ENCODE measurements around the gene ASTN2. TPM values are rescaled to one million over a fixed set of nuclear protein-coding genes. Genes with fewer than 3 reads are reported as not detected.

Gene ASTN2
- polyA plus RNA-seq, 1 donor from 2014 or later: 6.8 TPM

GRCh38 chr9:117239428-117239827 lies 175.4 kb downstream of the ASTN2 start:
- H3K4me3 ChIP-seq (ENCODE audit: low read length): no peak overlapping the region
- H3K4me2 ChIP-seq (ENCODE audit: low read length): no peak overlapping the region
- H3F3A ChIP-seq (ENCODE audit: insufficient read depth, low read length, poor library complexity, severe bottlenecking): no peaks in the 10 kb centered on the region
- H3K36me3 ChIP-seq (ENCODE audit: insufficient read depth, low read length): no peaks in the 10 kb centered on the region
- H3K27ac ChIP-seq (ENCODE audit: low read length): no peak overlapping the region
- no peaks in the 10 kb centered on the region for H3K9me2 ChIP-seq (ENCODE audit: insufficient read depth, low read length)
- H3K9me3 ChIP-seq (ENCODE audit: low read length): no peaks in the 10 kb centered on the region
- no peaks in the 10 kb centered on the region for H3K79me2 ChIP-seq (replicated peaks; ENCODE audit: insufficient read depth, low read length)
- H3K9ac ChIP-seq (ENCODE audit: low read length): no peak overlapping the region
- H4K20me1 ChIP-seq (ENCODE audit: insufficient read depth): no peaks in the 10 kb centered on the region
- no peaks in the 10 kb centered on the region for H3K27me3 ChIP-seq (ENCODE audit: insufficient read depth, low read depth, low read length)
- no peak overlapping the region for H2AFZ ChIP-seq (ENCODE audit: low read depth, low read length)
- no peak for TF ChIP-seq CTCF (IDR thresholded peaks at IDR 0.05; ENCODE audit: poor library complexity, severe bottlenecking)
- TF ChIP-seq POLR2AphosphoS5 (IDR thresholded peaks at IDR 0.05): no peak
- TF ChIP-seq SMC3 (conservative IDR thresholded peaks at IDR 0.05; ENCODE audit: poor library complexity): no peak
- TF ChIP-seq MXI1 (conservative IDR thresholded peaks at IDR 0.05; ENCODE audit: poor library complexity, severe bottlenecking): no peak
- TF ChIP-seq EZH2 (IDR thresholded peaks at IDR 0.05; ENCODE audit: borderline replicate concordance, insufficient read depth, low read length, poor library complexity, severe bottlenecking): no peak

- H3K9me3 ChIP-seq (ENCODE audit: low read length): no peaks in the 10 kb centered on the region
- no peaks in the 10 kb centered on the region for H3K27me3 ChIP-seq (ENCODE audit: insufficient read depth, low read depth, low read length)
- H3K27ac ChIP-seq (ENCODE audit: low read length): no peak overlapping the region
- no peak overlapping the region for H3K9ac ChIP-seq (ENCODE audit: low read length)
- H3K79me2 ChIP-seq (replicated peaks; ENCODE audit: insufficient read depth, low read length): no peaks in the 10 kb centered on the region
- H3K36me3 ChIP-seq (ENCODE audit: insufficient read depth, low read length): no peaks in the 10 kb centered on the region
- H3F3A ChIP-seq (ENCODE audit: insufficient read depth, low read length, poor library complexity, severe bottlenecking): no peaks in the 10 kb centered on the region
- H2AFZ ChIP-seq (ENCODE audit: low read depth, low read length): no peak overlapping the region
- no peaks in the 10 kb centered on the region for H4K20me1 ChIP-seq (ENCODE audit: insufficient read depth)
- no peak overlapping the region for H3K4me2 ChIP-seq (ENCODE audit: low read length)
- H3K9me2 ChIP-seq (ENCODE audit: insufficient read depth, low read length): no peaks in the 10 kb centered on the region
- no peak for TF ChIP-seq CTCF (IDR thresholded peaks at IDR 0.05; ENCODE audit: poor library complexity, severe bottlenecking)
- TF ChIP-seq TAF1 (IDR thresholded peaks at IDR 0.05; ENCODE audit: low read depth): no peak
- no peak for TF ChIP-seq REST (IDR thresholded peaks at IDR 0.05; ENCODE audit: borderline replicate concordance)
- no peak for TF ChIP-seq MXI1 (conservative IDR thresholded peaks at IDR 0.05; ENCODE audit: poor library complexity, severe bottlenecking)
- no peak overlapping the region for H3K4me3 ChIP-seq (ENCODE audit: low read length)
Measured at GRCh38 chr9:117234103-117234502, 180.8 kb downstream of the ASTN2 start.
